DOHH2 (cell line): ENCODE measurements around the gene GABPB2.

Experiments
- CTCF ChIP-seq: fragments of 200-600 bp; sonication (generic); IDR thresholded peaks from one replicate; pipeline ENCODE4 v1.5.1; 2014; ENCODE audit warnings: antibody characterized with exemption, mild to moderate bottlenecking, low read depth, low read length; ENCODE audit not compliant: poor library complexity, severe bottlenecking
- EZH2phosphoT487 ChIP-seq: fragments of 200-600 bp; sonication (generic); IDR thresholded peaks from 2 replicates; pipeline ENCODE4 v1.6.1; 2017; ENCODE audit warnings: borderline replicate concordance, mild to moderate bottlenecking, antibody characterized with exemption, low read length, moderate library complexity, mixed read lengths

GRCh38 chr1:151167116-151167515, 96.6 kb downstream of the GABPB2 start:
- TF ChIP-seq CTCF (no peak), EZH2phosphoT487 (no peak)
